SU-DHL-6 (cell line): ENCODE measurements around the gene ANKRD66.

Experiments
- CTCF ChIP-seq: fragments of 200-600 bp; sonication (generic); IDR thresholded peaks from one replicate; pipeline ENCODE4 v1.5.1; 2017; ENCODE audit warnings: antibody characterized with exemption, mild to moderate bottlenecking, low read length, moderate library complexity; ENCODE audit not compliant: insufficient read depth, poor library complexity, severe bottlenecking
- EZH2phosphoT487 ChIP-seq: fragments of 200-600 bp; sonication (generic), shearing (Covaris generic); conservative IDR thresholded peaks from 2 replicates; pipeline ENCODE4 v1.6.1; 2018; ENCODE audit warnings: mild to moderate bottlenecking, antibody characterized with exemption, low read length, moderate library complexity, mixed read lengths

GRCh38 chr6:46758960-46759753, 12.4 kb downstream of the ANKRD66 start:
- no peak for TF ChIP-seq CTCF
- TF ChIP-seq EZH2phosphoT487 = no peak
